RPMI8226 (cell line): ENCODE data around the gene PSMB11.

Source experiments
- DNase-seq: peaks from one replicate; pipeline ENCODE4 v3.0.0-alpha.2; 2015

PSMB11 gene

DNA sequence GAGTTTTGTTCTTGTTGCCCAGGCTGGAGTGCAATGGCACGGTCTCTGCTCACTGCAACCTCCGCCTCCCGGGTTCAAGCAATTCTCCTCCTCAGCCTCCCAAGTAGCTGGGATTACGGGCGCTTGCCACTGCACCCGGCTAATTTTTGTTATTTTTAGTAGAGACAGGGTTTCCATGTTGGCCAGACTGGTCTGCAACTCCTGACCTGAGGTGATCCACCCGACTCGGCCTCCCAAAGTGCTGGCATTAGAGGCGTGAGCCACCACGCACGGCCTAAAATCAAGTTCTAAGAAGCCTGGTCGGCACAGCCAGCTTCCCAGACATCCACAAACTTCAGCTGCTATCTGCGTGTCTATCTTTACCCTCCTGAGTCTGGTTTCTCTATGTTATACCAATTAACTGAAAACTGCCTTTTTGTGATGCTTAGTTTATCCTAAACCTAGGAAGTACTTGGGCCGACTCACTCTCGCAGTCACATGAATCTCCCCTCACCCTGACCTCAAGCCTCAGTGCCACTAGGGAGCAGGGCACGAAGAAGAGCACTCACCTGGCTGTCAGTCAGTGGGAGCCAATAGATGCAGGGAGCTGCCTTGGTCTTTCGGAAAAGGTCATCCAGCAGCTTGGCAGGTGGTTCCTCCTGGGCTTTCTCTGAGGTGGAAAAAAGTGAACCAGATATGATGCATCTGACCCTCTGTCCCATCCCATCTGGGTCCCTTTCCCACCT lies 18.7 kb downstream of the PSMB11 start:
- DNase-seq, result no peak

DNA sequence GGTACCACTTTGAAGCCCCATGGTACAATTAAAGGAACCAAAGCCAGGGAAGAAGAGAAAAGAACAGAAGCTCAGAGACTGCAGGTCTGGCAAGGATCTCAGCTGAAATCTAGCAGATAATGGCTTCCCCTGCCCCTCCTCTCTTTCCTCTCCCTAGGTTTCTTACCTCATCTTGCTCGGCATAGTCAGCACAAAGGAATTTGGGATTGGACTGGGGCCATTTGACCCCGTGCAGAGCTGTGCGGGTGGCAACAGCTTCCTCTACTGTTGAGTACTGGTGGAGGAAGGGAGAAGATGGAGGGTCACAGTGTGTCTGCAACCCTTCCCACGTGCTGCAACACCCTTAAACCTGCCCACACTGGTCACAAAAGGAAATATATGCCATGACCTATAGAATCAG lies 20.0 kb downstream of the PSMB11 start:
- DNase-seq, result no peak

DNA sequence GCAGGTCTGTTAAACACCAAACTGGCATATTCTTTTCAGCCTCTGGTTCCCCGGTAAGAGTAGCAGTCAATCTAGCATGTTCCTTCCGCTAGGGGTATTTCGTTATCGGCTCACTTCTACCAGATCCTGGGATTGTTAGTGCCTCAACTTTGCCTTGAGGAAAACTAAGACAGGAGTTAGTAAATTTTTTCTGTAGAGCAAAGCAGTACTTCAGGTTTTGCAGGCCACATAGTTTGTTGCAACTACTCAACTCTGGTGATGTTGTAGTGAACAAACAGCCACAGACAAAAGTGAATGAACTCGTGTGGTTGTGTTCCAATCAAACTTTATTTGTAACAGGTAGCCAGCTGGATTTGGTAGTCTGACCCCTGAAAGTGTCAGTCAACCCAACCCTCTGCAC lies 21.6 kb downstream of the PSMB11 start:
- DNase-seq, result no peak

DNA sequence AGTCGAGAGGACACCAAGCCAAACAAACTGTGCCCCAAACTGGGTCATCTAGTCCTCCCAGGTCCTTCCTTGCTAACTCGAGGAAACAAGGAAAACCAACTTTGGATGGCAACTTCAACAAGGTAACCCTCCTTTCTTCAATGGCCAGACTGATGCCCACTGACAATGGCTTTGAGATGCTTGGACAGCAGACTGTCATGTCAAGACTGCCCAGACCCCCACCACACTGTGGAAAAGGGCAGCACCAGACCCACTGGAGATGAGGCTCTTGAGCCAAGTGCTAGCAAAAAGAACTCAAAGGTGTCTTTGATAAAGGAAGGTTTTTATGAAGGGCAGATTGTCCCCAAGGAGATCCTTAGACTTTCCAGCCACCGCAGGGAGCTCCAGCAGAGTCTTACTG lies 24.4 kb downstream of the PSMB11 start:
- DNase-seq, result no peak

- no peak for DNase-seq
Measured at GRCh38 chr14:23066855-23067744, 25.1 kb downstream of the PSMB11 start.

GRCh38 chr14:23067847-23068788 lies 26.1 kb downstream of the PSMB11 start:
- DNase-seq, result no peak

- DNase-seq, result peak; percentile 77
Measured at GRCh38 chr14:23068789-23069412, 26.9 kb downstream of the PSMB11 start.

DNA sequence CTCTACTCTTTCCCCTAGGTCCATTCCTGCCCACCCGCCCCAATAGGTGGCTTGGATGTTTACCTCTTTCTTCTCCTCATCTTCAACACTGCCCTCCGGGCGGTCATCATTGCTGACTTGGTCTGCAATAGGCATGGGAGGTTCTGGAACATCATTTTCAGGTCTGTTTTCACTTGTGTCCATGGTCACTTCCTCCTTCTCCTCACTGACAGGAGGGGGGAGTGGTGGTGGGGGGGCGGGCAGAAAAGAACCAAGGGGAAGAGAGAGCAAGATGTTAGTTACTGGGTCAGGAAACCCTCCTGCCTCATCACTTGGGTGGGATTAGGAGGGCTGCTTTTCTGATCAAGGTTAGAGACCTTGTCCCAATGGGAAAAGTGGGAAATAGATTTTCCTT lies 27.4 kb downstream of the PSMB11 start:
- DNase-seq, result no peak

DNA sequence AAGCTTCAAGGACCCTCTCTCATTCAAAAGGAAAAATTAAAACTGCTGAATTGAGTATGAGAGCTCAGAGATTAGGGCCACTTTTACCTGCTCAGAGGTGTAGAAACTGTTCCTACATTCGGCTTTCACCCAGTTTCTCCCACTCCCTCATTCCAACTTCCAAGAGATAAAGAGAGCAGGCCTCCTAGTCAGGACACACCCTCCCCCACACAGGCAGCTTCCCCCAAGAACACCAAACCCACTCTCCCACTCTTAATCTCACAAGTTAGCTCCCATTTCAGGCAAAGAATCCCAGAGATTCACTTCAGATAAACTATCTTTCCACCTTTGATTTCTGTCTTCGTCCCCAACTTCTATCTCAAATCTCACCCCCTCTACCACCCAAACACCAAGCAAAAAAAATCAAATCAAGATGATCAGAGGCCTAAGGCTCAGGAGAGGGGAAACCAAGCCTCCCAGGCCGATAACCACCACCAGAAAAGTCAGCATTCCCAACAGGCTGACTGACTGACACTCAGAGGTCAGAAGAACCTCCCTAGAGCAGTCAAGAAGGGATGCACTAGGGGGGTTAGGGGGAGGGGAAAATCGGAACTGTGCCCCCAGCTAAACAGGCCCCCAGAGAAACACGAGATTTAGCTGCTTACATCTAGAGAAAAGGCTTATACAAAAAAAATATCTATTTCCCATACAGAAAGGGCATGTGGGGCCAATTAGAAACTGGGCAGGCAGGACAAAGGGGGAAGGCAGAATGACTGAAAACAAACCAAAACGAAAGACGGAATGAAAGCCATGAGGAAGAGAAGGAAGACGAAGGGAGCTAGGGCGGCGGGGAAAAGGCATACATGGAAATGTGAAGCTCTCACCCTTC lies 28.5 kb downstream of the PSMB11 start:
- no peak for DNase-seq

GRCh38 chr14:23071244-23071920 lies 29.4 kb downstream of the PSMB11 start:
- peak; percentile 85 for DNase-seq

GRCh38 chr14:23071921-23072539 lies 30.0 kb downstream of the PSMB11 start:
- DNase-seq, result no peak

DNA sequence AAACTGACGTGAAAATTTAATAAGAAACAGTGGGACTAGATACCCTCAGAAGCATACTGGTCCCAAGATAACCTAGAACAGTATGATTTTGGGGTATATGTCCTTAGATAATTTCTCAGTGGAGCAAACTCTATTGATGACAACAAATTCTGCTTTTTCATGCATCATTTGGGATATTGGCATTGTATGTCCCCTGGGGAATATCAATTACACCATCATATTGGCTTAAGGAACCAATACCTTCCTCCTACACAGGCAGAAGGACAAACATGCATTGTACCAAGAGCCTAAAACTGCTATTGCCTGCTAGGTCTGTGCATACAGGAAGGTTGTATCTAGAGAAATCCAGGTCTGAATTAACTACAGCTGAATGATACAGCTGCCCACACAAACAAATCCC lies 32.9 kb downstream of the PSMB11 start:
- no peak for DNase-seq

GRCh38 chr14:23076785-23077408 lies 34.9 kb downstream of the PSMB11 start:
- DNase-seq, result peak; percentile 13

- DNase-seq, result no peak
Measured at GRCh38 chr14:23077962-23078361, 36.0 kb downstream of the PSMB11 start.

- no peak for DNase-seq
Measured at GRCh38 chr14:23078692-23079116, 36.7 kb downstream of the PSMB11 start.

DNA sequence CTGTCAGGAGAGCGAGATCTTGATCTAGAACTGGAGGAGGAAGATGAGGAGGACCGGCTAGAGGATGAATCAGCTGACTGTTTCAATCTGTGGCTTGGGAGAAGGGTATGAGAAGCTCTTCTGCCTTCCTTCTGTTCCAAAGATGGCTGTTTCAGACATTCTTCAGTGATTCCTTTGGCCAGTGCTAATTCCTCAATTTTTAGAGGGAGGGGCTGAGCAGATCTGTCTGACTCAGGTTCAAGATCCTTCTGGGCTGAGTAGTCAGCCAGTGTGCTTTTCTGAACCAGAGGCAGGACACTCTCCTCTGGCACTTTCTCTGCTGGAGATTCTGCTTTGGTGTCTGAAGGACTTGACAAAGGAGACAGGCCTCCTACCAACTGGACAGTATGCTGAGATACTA lies 37.7 kb downstream of the PSMB11 start:
- no peak for DNase-seq

DNA sequence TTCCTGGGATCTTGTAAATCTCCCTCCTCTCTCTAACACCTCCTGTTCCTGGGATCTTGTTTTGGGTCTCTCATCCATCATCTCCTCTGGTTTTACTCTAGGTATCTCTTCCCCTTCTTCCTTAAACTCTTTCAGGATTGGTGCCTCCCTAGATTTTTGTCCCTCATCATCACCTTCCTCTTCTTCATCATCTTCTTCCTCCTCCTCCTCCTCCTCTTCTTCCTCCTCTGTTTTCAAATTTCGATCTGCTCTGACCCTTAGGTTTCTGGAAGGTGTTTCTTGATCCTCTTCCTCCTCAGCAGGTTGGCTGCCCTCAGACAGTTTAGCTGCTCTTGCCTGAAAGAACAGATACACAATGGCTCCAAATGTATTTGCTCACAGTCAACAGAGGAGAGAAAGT lies 38.5 kb downstream of the PSMB11 start:
- no peak for DNase-seq

GRCh38 chr14:23085458-23085857 lies 43.4 kb downstream of the PSMB11 start:
- DNase-seq, result no peak

DNA sequence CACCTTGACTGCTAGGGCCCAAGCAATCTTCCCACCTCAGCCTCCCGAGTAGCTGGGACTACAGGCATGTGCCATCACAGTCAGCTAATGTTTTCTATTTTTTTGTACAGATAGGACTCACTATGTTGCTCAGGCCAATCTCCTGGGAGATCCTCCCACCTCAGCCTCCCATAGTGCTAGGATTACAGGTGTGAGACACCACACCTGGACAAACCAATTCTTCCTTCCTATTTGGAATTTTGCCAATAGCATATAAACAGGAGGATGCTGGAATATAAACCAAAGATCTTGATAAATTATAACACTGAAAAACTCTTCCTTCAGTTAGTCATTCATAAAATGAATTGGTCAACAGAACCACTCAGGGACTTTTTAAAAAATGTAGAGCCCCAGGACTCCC lies 44.6 kb downstream of the PSMB11 start:
- no peak for DNase-seq
